Activated CD4-positive, CD25-positive, alpha-beta regulatory T cell treated with anti-CD3 and anti-CD28 coated beads, Interleukin-2, amount 50 U/mL, for 72 hours (primary cell): Measurements from ENCODE around the gene ENTHD1.
"Not testable (repeated sequence)": the region's sequence is repeated elsewhere in the genome, so short reads cannot be mapped to it uniquely, and the experiment has no call there.

Experiments used
- DNase-seq: peaks from one replicate; pipeline ENCODE4 v3.0.0; 2021

Gene ENTHD1

DNA sequence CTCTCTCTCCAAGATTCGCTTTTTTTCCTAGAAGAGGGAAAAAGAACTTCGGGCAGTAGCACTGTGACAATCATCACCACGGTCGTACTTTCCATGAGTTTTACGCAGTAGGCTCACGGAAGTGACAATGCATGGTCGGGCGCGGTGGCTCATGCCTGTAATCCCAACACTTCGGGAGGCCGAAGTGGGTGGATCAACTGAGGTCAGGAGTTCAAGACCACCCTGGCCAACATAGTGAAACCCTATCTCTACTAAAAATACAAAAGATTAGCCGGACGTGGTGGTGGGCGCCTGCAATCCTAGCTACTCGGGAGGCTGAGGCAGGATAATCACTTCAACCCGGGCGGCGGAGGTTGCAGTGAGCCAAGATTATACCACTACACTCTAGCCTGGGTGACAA, 30.7 kb upstream of the ENTHD1 start:
- DNase-seq = no peak

DNA sequence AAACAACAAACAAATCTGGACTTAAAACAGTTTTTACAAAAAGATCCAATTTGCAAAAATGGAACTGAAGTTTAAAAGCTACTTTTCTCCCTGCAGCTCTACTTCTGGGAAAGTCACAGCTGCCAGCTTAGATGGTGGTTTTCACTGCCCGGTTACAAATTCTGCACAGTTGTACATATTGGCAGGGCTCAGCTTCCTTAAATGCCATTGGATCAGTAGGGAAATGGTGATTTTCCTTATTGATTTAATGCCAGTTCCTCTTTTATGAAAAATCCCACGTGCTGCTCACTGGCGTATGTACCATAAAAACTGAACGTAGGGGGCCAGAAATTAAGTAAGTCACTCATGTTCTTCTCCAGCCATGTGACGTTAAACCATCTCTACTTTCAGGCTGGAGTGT, 30.1 kb upstream of the ENTHD1 start:
- DNase-seq = no peak

DNA sequence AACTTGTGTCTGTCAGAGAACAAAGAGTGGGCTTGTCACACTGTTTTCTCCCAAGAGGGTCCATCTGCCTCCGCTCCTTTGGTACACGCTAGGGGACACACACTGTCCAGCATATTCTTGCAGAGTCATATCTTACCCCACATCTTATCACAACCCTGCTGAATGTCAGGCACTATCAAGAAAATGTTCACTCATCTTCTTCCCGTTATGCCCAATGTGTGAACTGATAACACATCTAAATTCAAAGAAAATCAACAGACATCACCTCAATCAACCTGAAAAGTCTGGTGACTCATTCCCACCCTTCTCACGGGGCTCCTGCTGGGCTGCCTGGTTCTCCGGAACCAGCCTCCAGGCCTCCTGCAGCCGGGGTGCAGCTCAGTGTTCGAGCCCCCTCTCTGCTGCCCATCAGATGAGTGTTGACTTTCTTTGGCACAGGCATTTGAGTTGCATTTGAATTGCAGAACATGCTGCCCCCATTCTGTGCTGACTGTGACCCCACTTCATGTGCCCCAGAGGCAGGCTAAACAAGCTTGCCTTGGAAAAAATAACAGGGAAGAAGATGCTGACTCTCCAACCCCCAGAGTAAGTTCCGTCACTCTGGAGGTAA, 26.7 kb upstream of the ENTHD1 start:
- peak; percentile 63 for DNase-seq

DNA sequence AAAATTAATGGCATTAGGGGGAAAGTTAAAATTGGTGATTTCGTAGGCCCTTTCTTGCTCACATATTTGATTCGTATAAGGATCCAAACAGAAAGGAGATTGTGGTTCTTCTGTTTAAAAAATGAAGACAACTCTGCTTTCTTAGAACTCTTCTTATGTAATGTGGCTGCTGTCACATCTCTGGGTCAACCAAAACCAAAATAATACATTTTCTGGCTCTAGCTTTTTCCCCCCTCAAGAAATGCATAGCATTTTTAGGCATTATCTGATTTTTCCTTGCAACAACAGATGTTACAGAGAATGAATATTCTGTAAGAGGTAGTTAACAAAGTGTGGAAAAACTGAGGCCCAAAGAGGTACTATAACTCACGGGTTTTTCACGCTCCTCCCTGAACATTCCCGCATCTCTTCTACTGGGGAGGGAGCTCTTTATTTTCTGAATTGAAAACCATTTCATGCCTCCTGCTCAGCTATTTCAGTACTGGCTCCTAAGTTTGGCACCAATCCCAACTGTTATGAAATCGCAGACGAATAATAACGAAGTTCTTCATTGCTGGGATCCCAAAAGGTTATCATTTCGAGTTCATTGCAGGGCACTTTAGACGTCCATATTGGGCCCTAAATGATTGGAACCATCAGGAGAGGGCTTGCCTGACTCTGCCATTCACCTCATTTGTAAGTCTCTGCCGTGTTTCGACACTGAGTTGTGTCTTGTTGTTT, 24.4 kb upstream of the ENTHD1 start:
- DNase-seq = no peak

DNA sequence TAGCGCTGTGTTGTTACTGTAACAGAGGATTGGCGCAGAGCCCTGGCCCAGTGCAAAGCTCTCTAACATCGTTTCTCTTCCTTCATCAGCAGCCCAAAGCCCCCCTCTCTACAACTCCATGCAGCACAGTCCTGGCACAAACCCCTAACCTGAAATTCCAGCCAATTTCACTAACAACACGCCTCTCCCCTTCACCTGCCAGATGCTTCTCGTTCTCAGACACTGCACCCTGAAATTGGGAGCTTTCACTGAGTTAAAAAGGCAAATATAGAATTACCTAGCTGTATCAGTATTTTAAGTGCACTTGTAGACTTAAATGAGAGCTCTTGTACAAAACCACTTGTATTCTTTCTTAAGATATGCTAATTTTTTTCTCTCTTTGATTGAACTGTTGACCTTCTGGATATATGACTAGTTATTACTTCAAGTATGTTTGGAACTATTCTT, 23.7 kb upstream of the ENTHD1 start:
- DNase-seq = no peak

DNA sequence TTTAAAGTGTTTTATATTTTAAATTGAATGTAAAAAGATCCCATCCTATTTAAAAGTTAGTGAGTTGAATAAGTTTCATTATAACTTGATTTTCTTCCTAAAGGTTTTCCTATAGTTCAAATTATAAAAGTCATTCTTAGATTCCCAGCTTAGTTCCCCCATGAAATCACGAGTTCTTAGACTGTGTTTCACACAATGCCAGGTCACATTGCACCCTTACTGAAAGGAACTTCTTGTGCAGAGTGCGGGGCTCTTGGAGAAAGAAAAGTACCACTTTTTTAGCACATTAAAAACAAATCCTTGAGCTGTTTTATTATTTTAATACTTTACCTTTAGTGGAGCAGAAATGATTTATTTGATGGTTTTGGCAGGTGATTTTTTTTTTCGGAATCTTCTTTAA, 22.9 kb upstream of the ENTHD1 start:
- no peak for DNase-seq

DNA sequence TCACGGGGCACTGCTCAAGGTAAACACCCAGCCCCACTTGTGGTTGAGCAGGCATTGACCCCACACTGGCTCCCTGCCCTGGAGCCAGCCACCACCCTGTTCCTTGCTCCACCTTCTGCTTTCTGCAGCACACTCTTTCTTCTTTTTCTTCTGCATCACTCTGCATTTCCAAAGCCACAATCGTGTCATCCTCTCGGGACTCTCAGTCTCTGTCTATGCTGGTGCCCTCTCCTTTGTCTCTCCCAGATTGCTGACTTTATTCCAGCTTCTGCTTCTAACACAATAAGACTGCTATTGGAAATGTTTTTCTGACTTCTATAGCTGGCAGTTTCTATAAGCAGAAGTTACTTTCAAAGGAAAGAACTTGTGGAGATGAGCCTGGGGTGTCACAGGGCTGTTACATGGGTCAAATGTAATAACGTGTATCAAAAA, 21.8 kb upstream of the ENTHD1 start:
- no peak for DNase-seq

DNA sequence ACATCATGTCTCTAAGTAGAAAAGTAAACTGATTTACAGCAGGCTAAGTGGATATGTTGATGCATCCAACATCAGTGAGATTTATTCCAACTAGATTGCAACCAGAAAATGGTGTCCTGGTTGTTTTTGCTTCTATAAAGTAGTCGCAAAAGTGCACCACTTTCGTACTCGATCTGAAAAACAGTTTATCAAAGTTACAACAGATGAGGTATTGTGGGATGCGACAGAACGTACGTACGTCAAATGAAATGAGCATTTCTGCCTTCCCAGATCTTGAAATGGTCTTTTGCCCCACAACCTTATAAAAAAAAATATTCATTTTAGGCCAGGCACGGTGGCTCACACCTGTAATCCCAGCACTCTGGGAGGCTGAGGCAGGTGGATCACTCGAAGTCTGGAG, 21.0 kb upstream of the ENTHD1 start:
- no peak for DNase-seq

DNA sequence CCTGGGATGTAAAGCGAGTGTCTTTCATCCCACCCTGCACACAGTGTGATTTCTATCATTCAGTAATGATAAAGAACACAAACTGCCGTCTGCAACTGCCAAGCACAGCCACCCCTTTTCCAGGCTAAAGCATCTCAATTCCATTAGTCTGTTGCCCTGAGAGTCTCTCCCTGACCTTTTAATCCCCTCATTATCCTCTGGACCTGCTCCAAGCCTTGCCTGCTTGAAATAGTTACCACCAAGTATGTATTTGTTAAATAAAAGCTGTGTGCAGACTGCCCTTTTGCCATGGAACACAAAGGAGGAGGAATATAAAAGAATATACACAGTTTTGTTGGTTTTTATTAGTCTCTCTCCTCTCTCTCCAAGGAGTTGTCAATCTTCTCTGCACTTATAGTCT, 20.3 kb upstream of the ENTHD1 start:
- no peak for DNase-seq

DNA sequence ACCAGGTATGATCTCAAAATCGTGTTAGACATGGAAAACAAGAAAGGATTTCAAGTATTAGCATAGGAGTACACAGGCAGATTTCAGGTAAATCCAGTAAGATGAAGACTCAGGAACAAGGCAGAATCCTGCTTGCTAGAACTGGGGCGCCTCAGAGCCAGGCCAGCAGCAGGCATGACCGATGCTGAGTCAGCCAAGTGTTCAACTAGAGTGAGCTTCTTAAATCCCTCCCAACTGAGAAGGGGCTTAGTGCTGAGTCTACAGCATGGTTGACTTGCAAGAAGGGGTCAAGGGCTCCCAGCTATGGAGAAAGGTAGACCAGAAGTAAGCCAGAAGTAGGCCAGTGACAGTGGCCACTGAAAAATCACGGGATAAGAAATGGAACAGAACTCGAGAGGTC, 19.8 kb upstream of the ENTHD1 start:
- DNase-seq = no peak

DNA sequence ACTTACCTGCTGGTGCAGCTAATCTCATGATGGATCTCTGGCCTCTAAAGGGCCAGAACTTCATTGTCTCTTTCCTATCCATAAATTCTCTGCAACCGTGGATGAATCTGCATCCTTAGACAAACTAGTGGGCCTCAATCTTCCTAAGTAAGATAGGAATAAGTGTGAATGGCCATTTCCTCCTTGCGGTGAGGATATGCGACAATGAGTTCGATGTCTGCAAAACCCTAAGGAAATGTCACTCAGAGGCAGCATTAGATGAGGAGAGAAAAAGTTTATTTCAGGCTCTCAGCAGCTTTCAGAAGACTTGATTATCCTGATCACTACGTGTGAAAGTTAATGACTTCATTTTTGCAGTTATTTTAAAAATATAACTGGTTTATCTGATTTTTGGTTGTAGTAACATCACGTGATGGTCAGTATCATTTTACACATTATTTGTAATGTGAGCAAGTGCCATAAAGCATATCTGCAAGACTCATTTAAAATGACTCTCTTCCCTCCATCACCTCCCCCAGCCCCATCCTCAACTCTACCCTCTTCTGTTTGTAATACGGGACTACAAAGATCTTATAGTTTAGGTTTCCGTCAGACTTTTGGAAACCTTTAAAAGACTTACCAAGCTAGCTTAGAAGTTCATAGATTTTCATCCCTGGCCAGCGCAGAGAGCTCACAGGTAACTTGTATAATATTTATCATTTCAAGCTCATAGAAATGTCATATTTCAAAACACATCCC, 17.5 kb upstream of the ENTHD1 start:
- no peak for DNase-seq

DNA sequence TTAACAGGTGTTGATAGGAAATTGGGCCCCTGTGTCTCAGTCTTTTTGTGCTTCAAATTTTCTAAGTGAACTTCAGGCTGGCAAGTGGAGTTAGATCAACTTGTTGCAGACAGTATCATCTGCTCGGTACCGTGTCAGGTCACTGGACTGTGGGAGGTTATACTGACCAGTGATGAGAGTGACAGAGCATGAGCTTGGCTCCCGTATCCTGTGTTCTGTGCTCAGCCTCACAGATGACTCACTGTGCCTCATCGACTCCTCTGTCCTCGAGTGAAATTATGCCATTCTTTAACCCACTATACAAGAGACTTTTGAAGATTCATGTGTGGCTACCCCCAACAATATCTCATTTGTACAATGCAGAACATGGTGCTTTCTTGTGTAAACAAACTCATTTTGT, 15.2 kb upstream of the ENTHD1 start:
- DNase-seq = no peak

DNA sequence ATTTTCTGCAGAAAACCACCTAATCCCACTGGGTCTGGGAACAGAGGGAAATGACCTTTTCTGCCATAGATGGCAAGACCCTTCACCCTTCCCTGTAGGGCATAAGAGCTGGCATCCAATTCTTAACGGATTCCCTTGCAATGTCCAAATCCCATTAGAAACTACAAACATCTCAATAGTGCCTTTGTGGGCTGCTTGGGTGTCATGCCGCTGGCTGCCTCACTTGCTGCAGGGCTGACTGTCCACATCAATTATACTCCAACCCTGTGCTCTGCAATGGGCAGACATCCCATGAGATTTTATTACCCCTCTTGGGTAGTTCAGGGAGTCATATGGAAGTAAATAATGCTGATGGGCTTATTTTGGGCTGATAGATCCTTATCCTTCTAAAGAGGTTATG, 14.6 kb upstream of the ENTHD1 start:
- no peak for DNase-seq

DNA sequence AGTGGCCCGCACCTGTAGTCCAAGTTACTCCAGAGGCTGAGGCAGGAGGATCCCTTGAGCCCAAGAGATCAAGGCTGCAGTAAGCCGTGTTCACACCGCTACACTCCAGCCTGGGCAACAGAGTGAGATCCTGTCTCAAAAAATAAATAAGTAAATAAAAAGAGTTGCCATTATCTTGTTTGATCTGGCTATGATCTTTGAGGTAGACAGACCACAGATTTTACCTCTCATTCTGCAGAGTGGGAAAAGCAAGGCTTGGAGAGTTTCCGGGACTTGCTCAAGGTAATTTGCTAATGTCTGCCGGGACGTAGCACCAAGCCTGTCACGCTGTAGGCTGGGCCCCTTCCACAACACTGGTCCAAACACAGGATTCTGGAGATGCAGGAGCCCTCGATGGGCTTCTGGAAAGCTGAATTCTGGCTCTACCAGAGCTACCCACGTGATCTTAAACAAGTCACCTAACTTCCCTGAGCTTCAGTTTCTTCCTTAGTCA, 14.1 kb upstream of the ENTHD1 start:
- DNase-seq = no peak

DNA sequence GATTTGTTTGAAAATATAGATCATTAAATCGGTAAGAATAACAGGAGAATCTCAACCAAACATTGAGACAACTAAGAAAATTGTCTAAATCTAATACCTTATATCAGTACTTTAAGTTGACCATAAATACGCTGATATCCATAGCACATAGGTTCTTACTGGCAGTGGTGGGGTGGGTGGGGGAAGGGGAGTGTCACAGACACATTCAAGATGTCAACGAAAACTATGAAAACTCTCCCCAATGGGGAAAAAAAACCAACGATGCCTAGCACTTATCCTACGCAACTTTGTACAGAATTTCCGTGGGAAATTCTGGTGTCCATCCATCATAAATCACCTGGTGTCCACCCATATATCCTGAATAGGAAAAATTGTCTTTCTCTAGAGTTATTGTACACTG, 13.5 kb upstream of the ENTHD1 start:
- DNase-seq = no peak

DNA sequence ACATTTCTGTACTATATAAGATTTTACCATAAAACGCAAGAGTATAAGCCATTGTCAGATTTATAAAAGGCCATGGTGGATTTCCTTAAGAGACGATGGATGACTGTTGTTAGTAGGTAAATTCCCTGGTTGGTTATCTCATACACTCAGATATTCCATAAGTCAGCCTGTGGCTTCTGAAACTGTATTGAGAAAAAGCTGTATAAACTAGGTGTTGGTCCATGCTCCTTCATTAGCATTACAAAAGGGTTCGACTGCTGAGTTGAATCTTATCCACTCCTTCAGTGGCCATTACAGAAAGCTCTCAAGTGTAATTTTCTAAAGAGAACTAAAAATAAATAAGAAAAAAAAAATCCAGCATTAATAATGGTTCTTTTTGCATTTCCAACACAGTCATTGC, 12.6 kb upstream of the ENTHD1 start:
- DNase-seq = no peak

DNA sequence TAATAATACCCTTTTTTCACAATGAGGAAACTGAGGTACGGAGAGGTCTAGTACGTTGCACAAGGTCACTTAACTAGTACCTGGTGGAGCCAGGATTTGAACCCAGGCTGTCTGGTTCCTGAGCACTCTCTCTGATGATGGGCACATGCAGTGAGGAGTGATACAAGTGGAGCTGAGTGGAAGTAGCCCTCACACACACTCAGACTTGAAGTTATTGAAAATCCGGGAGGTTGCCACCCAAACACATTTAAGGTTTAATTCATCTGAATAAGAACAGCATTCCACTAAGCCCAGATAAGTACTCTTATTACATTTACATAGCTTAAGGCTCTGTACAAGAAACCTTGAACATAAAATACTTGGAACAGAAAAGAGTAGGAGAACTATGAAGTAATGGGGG, 12.1 kb upstream of the ENTHD1 start:
- no peak for DNase-seq

DNA sequence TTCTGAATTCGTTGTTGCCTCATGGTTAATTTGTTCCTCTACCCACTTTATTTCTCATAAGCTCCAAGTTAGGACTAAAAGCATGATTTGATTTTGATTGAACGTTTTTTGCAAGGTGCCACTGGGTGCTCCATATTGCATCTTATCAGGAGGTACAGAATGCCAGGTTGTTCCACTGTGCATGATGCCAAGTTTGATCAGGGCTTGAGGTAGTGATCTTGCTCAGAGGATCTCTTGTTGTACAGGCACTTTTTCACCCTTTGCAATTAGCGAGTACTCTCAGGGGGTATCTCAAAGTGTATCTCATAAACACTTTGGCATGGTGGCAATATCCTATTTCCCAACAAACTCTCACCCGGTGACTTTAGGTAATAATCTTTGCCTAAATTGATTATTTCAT, 11.3 kb upstream of the ENTHD1 start:
- DNase-seq = no peak

DNA sequence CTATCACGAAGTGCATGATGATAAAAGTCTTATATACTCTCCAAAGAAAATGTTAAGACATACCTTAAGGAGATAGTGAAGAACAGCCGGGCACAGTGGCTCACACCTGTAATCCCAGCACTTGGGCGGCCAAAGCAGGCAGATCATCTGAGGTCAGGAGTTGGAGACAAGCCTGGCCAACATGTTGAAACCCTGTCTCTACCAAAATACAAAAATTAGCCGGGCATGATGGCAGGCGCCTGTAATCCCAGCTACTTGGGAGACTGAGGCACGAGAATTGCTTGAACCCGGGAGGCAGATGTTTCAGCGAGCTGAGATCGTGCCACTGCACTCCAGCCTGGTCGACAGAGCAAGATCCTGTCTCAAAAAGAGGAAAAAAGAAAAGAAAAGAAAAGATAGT, 10.5 kb upstream of the ENTHD1 start:
- not testable (repeated sequence) for DNase-seq

DNA sequence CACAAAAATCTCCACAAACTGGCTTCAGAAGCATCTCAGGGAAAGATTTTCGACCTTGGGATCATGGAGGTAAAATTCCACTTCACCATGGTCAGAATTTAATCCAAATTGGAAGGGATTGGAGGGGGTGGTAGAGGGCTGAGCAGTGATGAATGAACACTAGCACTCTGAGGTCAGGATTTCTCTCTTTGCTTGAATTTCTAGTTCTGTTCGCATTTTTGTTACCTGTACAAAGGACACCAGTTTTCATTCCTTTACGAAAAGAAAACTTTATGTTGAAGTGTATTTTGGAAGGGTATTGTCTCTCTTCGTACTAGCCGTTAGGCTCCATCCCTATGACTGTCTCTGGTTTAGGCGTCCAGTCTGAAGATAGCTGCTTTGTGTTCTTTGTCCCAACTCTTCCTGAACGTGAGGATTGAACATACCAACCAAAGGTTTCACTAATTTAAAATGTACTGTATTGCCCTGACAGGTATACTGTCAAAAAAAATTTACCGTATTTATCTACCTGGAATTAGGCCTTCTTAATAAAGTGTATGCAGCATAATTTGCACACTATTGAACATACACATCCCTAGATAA, 8.1 kb upstream of the ENTHD1 start:
- no peak for DNase-seq

DNA sequence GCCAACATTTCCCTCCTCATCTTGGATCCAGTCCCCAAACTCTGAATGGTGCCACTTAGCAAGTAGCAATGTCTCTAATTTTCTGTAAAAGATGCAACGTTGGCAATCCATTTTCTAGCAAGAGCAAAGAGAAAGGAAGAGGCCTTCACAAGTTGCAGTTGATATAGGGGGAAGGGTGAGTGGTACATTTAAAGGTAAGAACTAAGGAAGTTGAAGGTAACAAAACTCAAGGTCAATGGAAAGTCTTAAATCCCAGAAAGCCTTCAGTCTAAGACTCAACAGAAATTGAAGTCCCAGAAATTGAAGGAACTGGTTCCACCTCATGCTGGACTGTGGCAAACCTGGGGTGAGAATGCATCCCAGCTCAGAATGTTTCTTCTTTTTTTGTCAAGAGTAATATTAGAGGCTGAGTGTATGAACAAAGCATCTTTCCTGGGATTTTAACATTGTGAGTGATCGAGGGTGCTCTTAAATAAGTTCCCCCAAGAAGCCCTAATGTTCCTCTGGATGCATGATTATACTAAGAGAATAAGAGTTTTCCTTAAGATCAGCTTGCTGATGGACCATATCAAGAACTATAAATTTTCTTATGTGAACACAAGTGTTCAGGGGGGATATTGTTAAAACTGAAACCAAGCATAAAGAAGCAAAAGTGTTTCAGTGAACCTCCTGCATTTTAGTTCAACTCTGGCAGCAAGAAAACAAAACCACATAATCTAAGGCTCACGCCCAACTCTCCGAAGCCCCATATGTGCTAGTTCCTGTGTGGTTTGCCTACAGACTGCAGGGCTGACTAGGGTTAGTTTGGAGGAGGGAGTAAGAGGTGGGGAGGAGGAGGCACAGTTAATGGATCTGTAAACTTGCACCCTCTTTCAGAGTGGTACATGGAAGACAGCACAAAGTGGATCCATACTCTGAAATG, 7.0 kb upstream of the ENTHD1 start, which contains the start of gene GRAP2:
TSS of gene GRAP2 (plus strand) at position 779 of the 922 bp plus-strand sequence. CDS start 46,023 bp downstream, outside the sequence.
- DNase-seq = no peak

DNA sequence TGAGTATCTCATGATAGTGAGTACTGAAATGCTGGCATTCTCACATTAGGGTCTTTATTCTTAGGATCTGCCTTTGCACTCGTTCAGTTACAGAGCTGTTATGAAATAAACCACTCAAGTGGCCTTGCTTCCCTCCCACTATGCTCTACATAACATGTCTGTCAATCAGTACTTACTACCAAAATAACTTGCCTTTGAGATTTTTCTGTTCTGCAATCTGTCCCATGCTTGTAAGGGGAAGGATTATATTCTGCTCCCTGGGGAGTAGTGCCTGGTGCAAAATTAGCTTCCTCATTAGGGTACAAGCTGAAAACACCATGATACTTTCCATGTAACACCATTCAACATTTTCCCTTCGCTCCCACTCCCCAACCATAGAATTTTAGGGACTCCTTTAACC, 5.4 kb upstream of the ENTHD1 start:
- no peak for DNase-seq
